HCT116 (cell line): Measurements from ENCODE around the gene KRT78. TPM values are rescaled to one million over a fixed set of nuclear protein-coding genes. Genes with fewer than 3 reads are reported as not detected.

Experiments used
- ATAC-seq: fragments of 200-7000 bp; cut with Tn5 transposase; 2 replicates; pipeline ENCODE4 v1.9.1; 2020; ENCODE audit warnings: mild to moderate bottlenecking, moderate library complexity
- BruUV-seq: library from RNA; stranded (reverse); fragments of 400-500 nt; replicated peaks from 2 replicates; lab custom pipeline; 2021; lab: Mats Ljungman, UMichigan
- CTCF ChIA-PET: fragments of 300-600 bp; sonication (Branson Sonifier 250); formaldehyde crosslinking; loops from one replicate; lab custom pipeline; 2021; ENCODE audit warnings: antibody characterized with exemption; lab: Charles Lee
- POLR2A ChIA-PET: fragments of 300-600, 350-600 bp; sonication (Branson Sonifier 250); formaldehyde crosslinking; loops from one replicate; lab custom pipeline; 2021; ENCODE audit warnings: antibody characterized with exemption; lab: Charles Lee
- RAD21 ChIA-PET, 2 experiments: fragments of 300-600 bp; sonication (Branson Sonifier 250); formaldehyde crosslinking; loops; one replicate each; lab custom pipeline; 2023; ENCODE audit warnings: low total read pairs in 2 of 2; ENCODE audit not compliant: uncharacterized antibody in 2 of 2, unreplicated experiment in 2 of 2, low non-redundant PET in 1 of 2; lab: Charles Lee
- DNase-seq: peaks from one replicate; pipeline ENCODE4 v3.0.0-alpha.2; 2010; ENCODE audit warnings: low read depth, low spot score
- H2AFZ ChIP-seq: fragments of 200-600 bp; shearing (Covaris generic), sonication (generic); 2 replicates; pipeline ENCODE4 v1.6.1; 2017; ENCODE audit warnings: low read depth, mixed run types, mixed read lengths, antibody characterized with exemption, low read length; ENCODE audit not compliant: poor library complexity, severe bottlenecking
- H3K27ac ChIP-seq: 2 replicates; pipeline ENCODE4 v1.5.1; 2012; ENCODE audit warnings: low read depth, low read length
- H3K27me3 ChIP-seq: fragments of 200-600 bp; sonication (generic); 2 replicates; pipeline ENCODE4 v1.6.1; 2016; ENCODE audit warnings: mixed run types, low read length, mixed read lengths; ENCODE audit not compliant: insufficient read depth
- H3K36me3 ChIP-seq, 2 experiments: fragments of 200-500 bp in 1 of 2; fragments of 200-600 bp in 1 of 2; sonication (Bioruptor generic) in 1 of 2; sonication (generic) in 1 of 2; 2 replicates each; pipeline versions ENCODE4 v1.5.1 to v1.6.1; 2014 to 2016; ENCODE audit warnings: low read length in 2 of 2, inconsistent platforms in 1 of 2, mixed read lengths in 1 of 2, mixed run types in 1 of 2; ENCODE audit not compliant: insufficient read depth in 2 of 2, control insufficient read depth in 1 of 2
- H3K4me1 ChIP-seq, 2 experiments: fragments of 200-600 bp in 1 of 2; sonication (generic) in 1 of 2; 2 replicates each; pipeline versions ENCODE4 v1.5.1 to v1.6.1; 2012 to 2017; ENCODE audit warnings: low read length in 2 of 2, inconsistent platforms in 1 of 2, mild to moderate bottlenecking in 1 of 2, mixed read lengths in 1 of 2, mixed run types in 1 of 2, moderate library complexity in 1 of 2; ENCODE audit not compliant: insufficient read depth in 2 of 2, control insufficient read depth in 1 of 2
- H3K4me2 ChIP-seq: fragments of 200-600 bp; sonication (generic); 2 replicates; pipeline ENCODE4 v1.6.1; 2017; ENCODE audit warnings: mixed run types, low read length, mixed read lengths
- H3K4me3 ChIP-seq, 2 experiments: fragments of 200-600 bp in 1 of 2; sonication (generic) in 1 of 2; replicated peaks in 1 of 2; 2 replicates each; pipeline ENCODE4 v1.5.1; 2011 to 2016; ENCODE audit warnings: low read length in 2 of 2, control low read depth in 1 of 2, low read depth in 1 of 2, mild to moderate bottlenecking in 1 of 2, mixed read lengths in 1 of 2, mixed run types in 1 of 2
- H3K79me2 ChIP-seq: fragments of 200-600 bp; sonication (generic); 2 replicates; pipeline ENCODE4 v1.6.1; 2017; ENCODE audit warnings: mild to moderate bottlenecking, mixed run types, low read length, moderate library complexity, mixed read lengths; ENCODE audit not compliant: insufficient read depth
- H3K9ac ChIP-seq: fragments of 200-600 bp; sonication (generic); 2 replicates; pipeline ENCODE4 v1.6.1; 2016; ENCODE audit warnings: low read length, mixed read lengths
- H3K9me2 ChIP-seq: fragments of 200-600 bp; sonication (generic), shearing (Covaris generic); 2 replicates; pipeline ENCODE4 v1.6.1; 2017; ENCODE audit warnings: mixed run types, mild to moderate bottlenecking, moderate library complexity; ENCODE audit not compliant: insufficient read depth
- H3K9me3 ChIP-seq, 2 experiments: fragments of 200-500 bp in 1 of 2; fragments of 200-600 bp in 1 of 2; sonication (Bioruptor generic) in 1 of 2; sonication (generic) in 1 of 2; 2 replicates each; pipeline ENCODE4 v1.6.1; 2014 to 2017; ENCODE audit warnings: low read length in 2 of 2, mixed read lengths in 2 of 2, inconsistent platforms in 1 of 2, low read depth in 1 of 2, mild to moderate bottlenecking in 1 of 2, mixed run types in 1 of 2, moderate library complexity in 1 of 2; ENCODE audit not compliant: control insufficient read depth in 1 of 2, insufficient read depth in 1 of 2
- H4K20me1 ChIP-seq: fragments of 200-600 bp; sonication (generic), shearing (Covaris generic); 2 replicates; pipeline ENCODE4 v1.6.1; 2017; ENCODE audit warnings: mixed run types, mild to moderate bottlenecking, moderate library complexity; ENCODE audit not compliant: insufficient read depth
- ATF3 ChIP-seq: IDR thresholded peaks from 2 replicates; pipeline ENCODE4 v1.6.1; 2012
- CBX3 ChIP-seq: IDR thresholded peaks from 2 replicates; pipeline ENCODE4 v1.6.1; 2012; ENCODE audit warnings: low read depth
- EZH2 ChIP-seq: fragments of 200-600 bp; sonication (generic); IDR thresholded peaks from 2 replicates; pipeline ENCODE4 v1.6.1; 2017; ENCODE audit warnings: antibody characterized with exemption, mixed run types
- RAD21 ChIP-seq: IDR thresholded peaks from 2 replicates; pipeline ENCODE4 v1.6.1; 2012; ENCODE audit warnings: low read depth, mild to moderate bottlenecking
- intact Hi-C: fragments of 100-400 bp; cut with micrococcal nuclease; formaldehyde crosslinking; loops from 2 replicates; pipeline ENCODE4 v1.10.0; 2022
- total RNA-seq: library from RNA; stranded (reverse); gene quantifications from one replicate; pipeline ENCODE4 v1.2.1, GENCODE V29; 2021; ENCODE audit not compliant: unreplicated experiment
- TF ChIP-seq, protein P1 (sequence below): IDR thresholded peaks from 2 replicates; pipeline ENCODE4 v1.6.1; 2012; ENCODE audit warnings: low read depth
- TF ChIP-seq, protein P2 (sequence below): IDR thresholded peaks from 2 replicates; pipeline ENCODE4 v1.6.1; 2011; ENCODE audit warnings: mild to moderate bottlenecking, low read length, moderate library complexity; ENCODE audit not compliant: insufficient replicate concordance; ENCODE audit errors: extremely low read depth

KRT78 gene
- total RNA-seq, 1 experiment from 2014 or later: not detected

DNA sequence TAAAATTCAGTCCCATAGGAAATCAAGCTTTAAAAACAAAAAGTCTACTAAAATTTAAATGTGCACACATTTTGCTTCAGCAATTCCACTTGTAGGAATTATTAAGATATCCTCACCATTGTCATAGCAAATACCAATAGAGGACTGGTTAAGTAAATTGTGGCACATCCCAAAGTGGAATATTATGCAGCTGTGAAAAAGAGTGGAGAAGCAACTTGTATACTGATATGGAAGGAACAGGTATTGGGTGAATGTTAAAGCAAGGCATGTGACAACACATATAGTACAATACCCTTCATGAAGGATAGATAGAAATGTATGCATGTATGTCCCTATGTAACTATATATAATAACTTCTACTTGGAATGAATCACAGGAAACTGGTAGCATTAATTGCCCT, 44.2 kb upstream of the KRT78 start:
- no peak for TF ChIP-seq EZH2
- no peak for TF ChIP-seq RAD21
- TF ChIP-seq, protein P1, sequence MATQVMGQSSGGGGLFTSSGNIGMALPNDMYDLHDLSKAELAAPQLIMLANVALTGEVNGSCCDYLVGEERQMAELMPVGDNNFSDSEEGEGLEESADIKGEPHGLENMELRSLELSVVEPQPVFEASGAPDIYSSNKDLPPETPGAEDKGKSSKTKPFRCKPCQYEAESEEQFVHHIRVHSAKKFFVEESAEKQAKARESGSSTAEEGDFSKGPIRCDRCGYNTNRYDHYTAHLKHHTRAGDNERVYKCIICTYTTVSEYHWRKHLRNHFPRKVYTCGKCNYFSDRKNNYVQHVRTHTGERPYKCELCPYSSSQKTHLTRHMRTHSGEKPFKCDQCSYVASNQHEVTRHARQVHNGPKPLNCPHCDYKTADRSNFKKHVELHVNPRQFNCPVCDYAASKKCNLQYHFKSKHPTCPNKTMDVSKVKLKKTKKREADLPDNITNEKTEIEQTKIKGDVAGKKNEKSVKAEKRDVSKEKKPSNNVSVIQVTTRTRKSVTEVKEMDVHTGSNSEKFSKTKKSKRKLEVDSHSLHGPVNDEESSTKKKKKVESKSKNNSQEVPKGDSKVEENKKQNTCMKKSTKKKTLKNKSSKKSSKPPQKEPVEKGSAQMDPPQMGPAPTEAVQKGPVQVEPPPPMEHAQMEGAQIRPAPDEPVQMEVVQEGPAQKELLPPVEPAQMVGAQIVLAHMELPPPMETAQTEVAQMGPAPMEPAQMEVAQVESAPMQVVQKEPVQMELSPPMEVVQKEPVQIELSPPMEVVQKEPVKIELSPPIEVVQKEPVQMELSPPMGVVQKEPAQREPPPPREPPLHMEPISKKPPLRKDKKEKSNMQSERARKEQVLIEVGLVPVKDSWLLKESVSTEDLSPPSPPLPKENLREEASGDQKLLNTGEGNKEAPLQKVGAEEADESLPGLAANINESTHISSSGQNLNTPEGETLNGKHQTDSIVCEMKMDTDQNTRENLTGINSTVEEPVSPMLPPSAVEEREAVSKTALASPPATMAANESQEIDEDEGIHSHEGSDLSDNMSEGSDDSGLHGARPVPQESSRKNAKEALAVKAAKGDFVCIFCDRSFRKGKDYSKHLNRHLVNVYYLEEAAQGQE: no peak
- TF ChIP-seq, protein P2, sequence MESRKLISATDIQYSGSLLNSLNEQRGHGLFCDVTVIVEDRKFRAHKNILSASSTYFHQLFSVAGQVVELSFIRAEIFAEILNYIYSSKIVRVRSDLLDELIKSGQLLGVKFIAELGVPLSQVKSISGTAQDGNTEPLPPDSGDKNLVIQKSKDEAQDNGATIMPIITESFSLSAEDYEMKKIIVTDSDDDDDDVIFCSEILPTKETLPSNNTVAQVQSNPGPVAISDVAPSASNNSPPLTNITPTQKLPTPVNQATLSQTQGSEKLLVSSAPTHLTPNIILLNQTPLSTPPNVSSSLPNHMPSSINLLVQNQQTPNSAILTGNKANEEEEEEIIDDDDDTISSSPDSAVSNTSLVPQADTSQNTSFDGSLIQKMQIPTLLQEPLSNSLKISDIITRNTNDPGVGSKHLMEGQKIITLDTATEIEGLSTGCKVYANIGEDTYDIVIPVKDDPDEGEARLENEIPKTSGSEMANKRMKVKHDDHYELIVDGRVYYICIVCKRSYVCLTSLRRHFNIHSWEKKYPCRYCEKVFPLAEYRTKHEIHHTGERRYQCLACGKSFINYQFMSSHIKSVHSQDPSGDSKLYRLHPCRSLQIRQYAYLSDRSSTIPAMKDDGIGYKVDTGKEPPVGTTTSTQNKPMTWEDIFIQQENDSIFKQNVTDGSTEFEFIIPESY: no peak
- TF ChIP-seq ATF3: no peak
- TF ChIP-seq CBX3: peak; percentile 22; the same call in 1 of the 2 replicates
- H3K79me2 ChIP-seq: peaks cover 3% of the 10 kb centered on the region; the same call in 1 of the 2 replicates
- H3K27me3 ChIP-seq: no peaks in the 10 kb centered on the region
- intact Hi-C loops: no loop called here
- H3K36me3 ChIP-seq: peaks cover 4 to 8% of the 10 kb centered on the region in 2 experiments; a peak in 2 of 4 replicates
- no peak overlapping the region for H3K4me2 ChIP-seq
- ATAC-seq: no peak
- peaks cover 32 to 39% of the 10 kb centered on the region in 2 experiments for H3K4me1 ChIP-seq
- no peaks in the 10 kb centered on the region for H3K9me2 ChIP-seq
- no peak overlapping the region for H3K9ac ChIP-seq
- ChIA-PET RAD21 (interaction anchor here in 1 of 2 experiments (0.7 kb wide), 1 partner anchor 87 kb away, joined by 3 read pairs; no protein-coding TSS in a partner anchor), POLR2A (interaction anchor here (1.3 to 5.9 kb wide), 2 partner anchors 13 to 87 kb away, joined by 3 to 81 read pairs; partner anchors contain the start of gene KRT8), CTCF (interaction anchor here (2.5 kb wide), 1 partner anchor 87 kb away, joined by 10 read pairs; no protein-coding TSS in a partner anchor)
- BruUV-seq: no TSS peak
- no peaks in the 10 kb centered on the region; the same call in 1 of the 2 replicates for H4K20me1 ChIP-seq
- no peak for DNase-seq
- no peak overlapping the region for H2AFZ ChIP-seq
- H3K9me3 ChIP-seq: no peaks in the 10 kb centered on the region
- H3K27ac ChIP-seq: no peak overlapping the region
- no peak overlapping the region for H3K4me3 ChIP-seq
